Right lobe of liver (tissue), 4 donors: ENCODE measurements around the gene PHF2.

Source experiments
- POLR2A ChIP-seq: fragments of 450-650 bp; IDR thresholded peaks from one replicate; pipeline ENCODE4 v1.6.1; 2017; ENCODE audit warnings: antibody characterized with exemption, mild to moderate bottlenecking
- TF ChIP-seq, protein P1 (sequence below), 4 donors: fragments of 200-600 bp in 3 of 4; fragments of 450-650 bp in 1 of 4; IDR thresholded peaks; one replicate each; pipeline versions ENCODE4 v1.5.1 to v1.8.0; 2016 to 2022; ENCODE audit warnings: antibody characterized with exemption in 4 of 4, mild to moderate bottlenecking in 2 of 4
- donor health status: DM: no; HTN: no; CAD: no.
- donor health status: DM: no; HTN: no; CAD: no.
- donor health status: DM: no; HTN: yes; CAD: no.

DNA sequence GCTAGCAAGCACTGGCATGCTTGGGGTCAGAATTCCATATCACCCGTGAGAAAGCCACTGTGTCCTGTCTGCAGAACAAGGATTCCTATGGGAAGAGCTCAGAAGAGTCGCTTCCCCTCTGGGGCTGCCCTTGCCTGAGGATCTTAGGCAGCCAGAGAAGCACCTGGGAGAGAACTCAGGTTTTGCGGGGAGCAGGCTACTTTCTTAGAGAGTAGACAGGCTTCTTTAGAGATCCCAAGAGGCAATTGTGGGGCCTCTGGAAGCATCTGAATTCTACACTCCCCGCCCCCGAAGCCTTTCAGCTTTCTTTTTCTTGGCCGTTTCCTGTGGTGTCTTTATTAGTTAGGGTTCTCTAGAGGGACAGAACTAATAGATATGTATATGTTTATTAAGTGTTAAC, 40.9 kb downstream of the PHF2 start:
- TF ChIP-seq, protein P1, sequence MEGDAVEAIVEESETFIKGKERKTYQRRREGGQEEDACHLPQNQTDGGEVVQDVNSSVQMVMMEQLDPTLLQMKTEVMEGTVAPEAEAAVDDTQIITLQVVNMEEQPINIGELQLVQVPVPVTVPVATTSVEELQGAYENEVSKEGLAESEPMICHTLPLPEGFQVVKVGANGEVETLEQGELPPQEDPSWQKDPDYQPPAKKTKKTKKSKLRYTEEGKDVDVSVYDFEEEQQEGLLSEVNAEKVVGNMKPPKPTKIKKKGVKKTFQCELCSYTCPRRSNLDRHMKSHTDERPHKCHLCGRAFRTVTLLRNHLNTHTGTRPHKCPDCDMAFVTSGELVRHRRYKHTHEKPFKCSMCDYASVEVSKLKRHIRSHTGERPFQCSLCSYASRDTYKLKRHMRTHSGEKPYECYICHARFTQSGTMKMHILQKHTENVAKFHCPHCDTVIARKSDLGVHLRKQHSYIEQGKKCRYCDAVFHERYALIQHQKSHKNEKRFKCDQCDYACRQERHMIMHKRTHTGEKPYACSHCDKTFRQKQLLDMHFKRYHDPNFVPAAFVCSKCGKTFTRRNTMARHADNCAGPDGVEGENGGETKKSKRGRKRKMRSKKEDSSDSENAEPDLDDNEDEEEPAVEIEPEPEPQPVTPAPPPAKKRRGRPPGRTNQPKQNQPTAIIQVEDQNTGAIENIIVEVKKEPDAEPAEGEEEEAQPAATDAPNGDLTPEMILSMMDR (IDR thresholded peaks at IDR 0.05): no peak
- TF ChIP-seq POLR2A: no peak
